Gastroesophageal sphincter (tissue), 3 donors: ENCODE measurements around the gene CYBRD1.

Experiments used
- EP300 ChIP-seq: sonication (generic); formaldehyde crosslinking; IDR thresholded peaks from one replicate; pipeline ENCODE4 v1.6.1; 2017; ENCODE audit warnings: antibody characterized with exemption, mild to moderate bottlenecking
- POLR2A ChIP-seq, 2 donors: fragments of 450-650 bp; IDR thresholded peaks; one replicate each; pipeline ENCODE4 v1.6.1; 2017; ENCODE audit warnings: antibody characterized with exemption in 2 of 2, mild to moderate bottlenecking in 2 of 2, moderate library complexity in 1 of 2
- POLR2AphosphoS5 ChIP-seq: sonication (generic); formaldehyde crosslinking; IDR thresholded peaks from one replicate; pipeline ENCODE4 v1.6.1; 2017; ENCODE audit warnings: antibody characterized with exemption
- TF ChIP-seq, protein P1 (sequence below), 4 experiments: fragments of 200-600 bp in 2 of 4; fragments of 450-650 bp in 2 of 4; sonication (generic) in 1 of 4; IDR thresholded peaks; one replicate each; pipeline ENCODE4 v1.5.1; 2017 to 2019; ENCODE audit warnings: antibody characterized with exemption in 4 of 4, mild to moderate bottlenecking in 2 of 4, moderate library complexity in 2 of 4

DNA sequence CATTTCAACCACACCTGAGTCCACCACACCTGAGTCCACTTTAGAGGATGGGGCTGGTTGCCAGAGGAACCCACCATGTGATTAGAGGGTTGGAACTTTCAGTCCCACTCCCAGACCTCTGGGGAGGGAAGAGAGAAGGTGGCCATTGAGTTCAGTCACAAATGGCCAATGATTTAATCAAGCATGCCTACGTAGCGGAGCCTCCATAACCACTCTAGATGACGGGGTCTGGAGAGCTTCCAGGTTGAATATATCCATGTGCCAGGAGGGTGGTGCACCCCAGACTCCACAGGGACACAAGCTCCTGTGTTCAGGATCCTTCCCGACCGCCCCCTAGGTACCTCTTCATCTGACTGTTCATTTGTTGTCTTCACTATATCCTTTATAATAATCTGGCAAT, 53.3 kb downstream of the CYBRD1 start:
- TF ChIP-seq, protein P1, sequence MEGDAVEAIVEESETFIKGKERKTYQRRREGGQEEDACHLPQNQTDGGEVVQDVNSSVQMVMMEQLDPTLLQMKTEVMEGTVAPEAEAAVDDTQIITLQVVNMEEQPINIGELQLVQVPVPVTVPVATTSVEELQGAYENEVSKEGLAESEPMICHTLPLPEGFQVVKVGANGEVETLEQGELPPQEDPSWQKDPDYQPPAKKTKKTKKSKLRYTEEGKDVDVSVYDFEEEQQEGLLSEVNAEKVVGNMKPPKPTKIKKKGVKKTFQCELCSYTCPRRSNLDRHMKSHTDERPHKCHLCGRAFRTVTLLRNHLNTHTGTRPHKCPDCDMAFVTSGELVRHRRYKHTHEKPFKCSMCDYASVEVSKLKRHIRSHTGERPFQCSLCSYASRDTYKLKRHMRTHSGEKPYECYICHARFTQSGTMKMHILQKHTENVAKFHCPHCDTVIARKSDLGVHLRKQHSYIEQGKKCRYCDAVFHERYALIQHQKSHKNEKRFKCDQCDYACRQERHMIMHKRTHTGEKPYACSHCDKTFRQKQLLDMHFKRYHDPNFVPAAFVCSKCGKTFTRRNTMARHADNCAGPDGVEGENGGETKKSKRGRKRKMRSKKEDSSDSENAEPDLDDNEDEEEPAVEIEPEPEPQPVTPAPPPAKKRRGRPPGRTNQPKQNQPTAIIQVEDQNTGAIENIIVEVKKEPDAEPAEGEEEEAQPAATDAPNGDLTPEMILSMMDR (IDR thresholded peaks at IDR 0.05): no peak
- TF ChIP-seq EP300 (no peak), POLR2AphosphoS5 (no peak), POLR2A (IDR thresholded peaks at IDR 0.05) (no peak)
